BLaER1 treated with 17β-estradiol and CSF1 and Interleukin-3, amounts not matched to agents 10 nM and 100 nM (cell line): ENCODE data around the gene F8A2.
"Not testable (repeated sequence)": the region's sequence is repeated elsewhere in the genome, so short reads cannot be mapped to it uniquely, and the experiment has no call there.

Source experiments
- H3K27ac ChIP-seq, 11 experiments: shearing (Covaris generic); formaldehyde crosslinking; 2 replicates each; pipeline ENCODE4 v1.8.1; 2022
- H3K27me3 ChIP-seq, 11 experiments: shearing (Covaris generic); formaldehyde crosslinking; 2 replicates each; pipeline ENCODE4 v1.8.1; 2022
- H3K36me3 ChIP-seq, 11 experiments: shearing (Covaris generic); formaldehyde crosslinking; 2 replicates each; pipeline ENCODE4 v1.8.1; 2022
- H3K4me1 ChIP-seq, 10 experiments: shearing (Covaris generic); formaldehyde crosslinking; 2 replicates each; pipeline ENCODE4 v1.8.1; 2022
- H3K4me2 ChIP-seq, 11 experiments: shearing (Covaris generic); formaldehyde crosslinking; 2 replicates each; pipeline ENCODE4 v1.8.1; 2022
- H3K4me3 ChIP-seq, 10 experiments: shearing (Covaris generic); formaldehyde crosslinking; 2 replicates each; pipeline ENCODE4 v1.8.1; 2022
- H3K9ac ChIP-seq, 11 experiments: shearing (Covaris generic); formaldehyde crosslinking; 2 replicates each; pipeline ENCODE4 v1.8.1; 2022
- H3K9me3 ChIP-seq, 11 experiments: shearing (Covaris generic); formaldehyde crosslinking; replicated peaks in 1 of 11; 2 replicates each; pipeline ENCODE4 v1.8.1; 2022
- H4K20me1 ChIP-seq, 11 experiments: shearing (Covaris generic); formaldehyde crosslinking; 2 replicates each; pipeline ENCODE4 v1.8.1; 2022
- Cebpa-rat ChIP-seq, 11 experiments: shearing (Covaris generic); IDR thresholded peaks; 2 replicates each; pipeline ENCODE4 v1.8.1; 2022

The F8A2 gene

DNA sequence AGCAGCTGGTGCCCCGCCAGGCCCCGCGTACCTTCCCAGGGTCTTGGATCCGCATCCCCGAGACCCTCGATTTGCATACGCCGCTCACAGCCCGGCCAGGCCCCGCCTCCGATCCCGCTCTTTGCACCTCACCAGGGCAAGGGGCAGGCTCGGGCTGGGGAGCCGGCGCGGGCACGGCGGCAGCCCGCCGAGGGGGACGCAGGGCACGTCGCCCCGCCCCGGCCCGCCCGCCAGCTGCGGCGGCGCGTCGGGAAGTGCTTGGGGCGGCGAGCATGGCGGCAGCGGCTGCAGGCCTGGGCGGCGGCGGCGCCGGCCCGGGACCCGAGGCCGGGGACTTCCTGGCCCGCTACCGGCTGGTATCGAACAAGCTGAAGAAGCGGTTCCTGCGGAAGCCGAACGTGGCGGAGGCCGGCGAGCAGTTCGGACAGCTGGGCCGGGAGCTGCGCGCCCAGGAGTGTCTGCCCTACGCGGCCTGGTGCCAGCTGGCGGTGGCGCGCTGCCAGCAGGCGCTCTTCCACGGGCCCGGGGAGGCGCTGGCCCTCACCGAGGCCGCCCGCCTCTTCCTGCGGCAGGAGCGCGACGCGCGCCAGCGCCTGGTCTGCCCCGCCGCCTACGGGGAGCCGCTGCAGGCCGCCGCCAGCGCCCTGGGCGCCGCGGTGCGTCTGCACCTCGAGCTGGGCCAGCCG lies at the start of gene F8A2:
Gene F8A2 (plus strand): TSS at position 253 of the 686 bp plus-strand sequence. CDS start 20 bp downstream, at position 273.
- H3K36me3 ChIP-seq, H4K20me1 ChIP-seq, H3K4me1 ChIP-seq, H3K27ac ChIP-seq, H3K9ac ChIP-seq, H3K9me3 ChIP-seq, H3K4me2 ChIP-seq, H3K4me3 ChIP-seq, H3K27me3 ChIP-seq: not testable (repeated sequence)

DNA sequence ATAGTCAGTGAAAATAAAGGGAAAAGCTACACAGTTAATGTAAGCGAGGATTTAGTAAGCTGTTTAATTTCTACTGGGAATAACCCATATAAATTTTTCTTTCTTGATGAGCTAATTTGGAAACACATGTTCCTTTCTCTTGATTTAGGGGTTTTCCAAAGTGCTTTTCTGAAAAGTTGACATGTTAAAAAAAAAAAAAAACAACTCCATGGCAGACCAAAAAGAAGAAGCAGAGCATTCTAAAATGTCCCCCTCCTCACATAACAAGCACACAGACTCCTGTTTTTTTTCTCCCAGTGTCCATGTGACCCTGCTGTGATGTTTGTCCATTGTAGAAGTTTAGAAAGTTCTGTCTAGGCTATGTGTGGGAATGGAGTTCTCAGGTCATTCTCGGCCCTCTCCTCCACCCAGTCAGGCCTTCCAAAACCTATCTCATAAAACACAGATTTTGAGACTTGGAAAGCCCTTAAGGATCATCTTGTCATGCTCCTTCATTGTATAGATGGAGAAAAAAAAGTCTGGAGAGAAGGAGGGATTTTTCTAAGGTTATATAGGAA lies 48.3 kb upstream of the F8A2 start:
- peak overlapping the region in 2 of 10 experiments; percentile 3 to 33; a peak in 1 of 20 replicates for H3K4me3 ChIP-seq
- H3K4me1 ChIP-seq: peaks cover 0 to 21% (median 0%) of the 10 kb centered on the region in 10 experiments; a peak in 4 of 20 replicates
- peaks cover 5 to 60% (median 48%) of the 10 kb centered on the region in 11 experiments; a peak in 19 of 22 replicates for H3K27me3 ChIP-seq
- peaks cover 0 to 5% (median under 1%) of the 10 kb centered on the region in 11 experiments; a peak in 3 of 22 replicates for H3K9me3 ChIP-seq
- no peaks in the 10 kb centered on the region; a peak in 1 of 22 replicates for H4K20me1 ChIP-seq
- H3K27ac ChIP-seq: peak overlapping the region in 1 of 11 experiments; percentile 21; a peak in 1 of 22 replicates
- peak overlapping the region in 2 of 11 experiments; percentile 61 to 70; a peak in 5 of 22 replicates for H3K4me2 ChIP-seq
- peak overlapping the region in 1 of 11 experiments; percentile 43; a peak in 2 of 22 replicates for H3K9ac ChIP-seq
- TF ChIP-seq Cebpa-rat (IDR thresholded peaks at IDR 0.05): no peak
- no peaks in the 10 kb centered on the region for H3K36me3 ChIP-seq

DNA sequence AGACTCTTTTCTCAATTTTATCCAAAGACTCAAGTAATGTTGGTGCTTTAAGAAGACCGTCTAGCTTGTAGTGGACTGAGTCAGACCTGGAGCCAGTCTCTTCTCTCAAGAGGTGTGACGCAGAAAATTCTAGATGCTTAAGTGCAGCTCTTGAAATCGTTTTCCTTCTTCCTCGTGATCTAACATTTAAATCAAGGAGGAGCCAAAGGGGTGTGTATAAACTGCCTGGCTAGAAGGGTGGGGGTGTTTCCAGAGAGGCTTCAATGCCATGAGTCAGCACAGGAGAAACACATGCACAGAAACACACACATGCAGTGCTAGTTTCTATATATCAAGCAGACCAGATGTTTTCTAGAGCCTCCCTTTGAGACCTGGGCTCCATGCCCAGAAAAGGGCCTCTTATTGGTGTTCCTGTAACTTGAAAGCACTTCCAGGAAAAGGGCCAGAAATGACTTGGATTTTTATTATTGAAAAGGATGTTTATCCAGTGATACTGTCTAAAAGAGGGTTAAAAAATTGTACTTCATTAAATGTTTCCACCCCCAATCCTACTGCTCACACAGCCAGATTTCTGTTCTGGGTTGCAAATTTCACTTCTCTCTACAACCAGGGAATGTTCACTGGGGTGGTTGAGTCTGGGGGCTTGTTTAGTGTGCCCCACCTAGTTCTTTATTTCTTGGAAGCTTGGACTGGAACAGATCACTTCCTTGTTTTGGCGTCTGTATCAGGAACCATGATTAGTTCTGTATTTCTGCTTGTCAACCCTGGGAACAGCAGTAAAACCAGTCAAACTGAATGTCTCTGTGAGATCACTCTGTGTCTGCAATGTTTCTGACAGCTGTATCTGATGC lies 47.2 kb upstream of the F8A2 start, which contains the start of gene CLIC2:
Gene CLIC2 (minus strand): TSS at position 129 of the 851 bp plus-strand sequence. CDS start 187 bp downstream, outside the sequence.
- H3K4me2 ChIP-seq: peak within 1 kb of the TSS in 4 of 11 experiments; percentile 25 to 70 (median 46); a peak in 6 of 22 replicates
- H3K27me3 ChIP-seq: peaks cover 2 to 54% (median 46%) of the 10 kb centered on the region in 11 experiments; a peak in 19 of 22 replicates
- no peak for TF ChIP-seq Cebpa-rat (IDR thresholded peaks at IDR 0.05)
- H3K27ac ChIP-seq: peak within 1 kb of the TSS in 3 of 11 experiments; percentile 21 to 43 (median 26); a peak in 4 of 22 replicates
- no peaks in the 10 kb centered on the region for H3K36me3 ChIP-seq
- H3K4me3 ChIP-seq: peak within 1 kb of the TSS in 2 of 10 experiments; percentile 3 to 33; a peak in 1 of 20 replicates
- no peaks in the 10 kb centered on the region; a peak in 1 of 22 replicates for H4K20me1 ChIP-seq
- peak within 1 kb of the TSS in 1 of 11 experiments; percentile 43; a peak in 2 of 22 replicates for H3K9ac ChIP-seq
- H3K9me3 ChIP-seq: no peaks in the 10 kb centered on the region
- peaks cover 0 to 21% (median 0%) of the 10 kb centered on the region in 10 experiments; a peak in 4 of 20 replicates for H3K4me1 ChIP-seq

DNA sequence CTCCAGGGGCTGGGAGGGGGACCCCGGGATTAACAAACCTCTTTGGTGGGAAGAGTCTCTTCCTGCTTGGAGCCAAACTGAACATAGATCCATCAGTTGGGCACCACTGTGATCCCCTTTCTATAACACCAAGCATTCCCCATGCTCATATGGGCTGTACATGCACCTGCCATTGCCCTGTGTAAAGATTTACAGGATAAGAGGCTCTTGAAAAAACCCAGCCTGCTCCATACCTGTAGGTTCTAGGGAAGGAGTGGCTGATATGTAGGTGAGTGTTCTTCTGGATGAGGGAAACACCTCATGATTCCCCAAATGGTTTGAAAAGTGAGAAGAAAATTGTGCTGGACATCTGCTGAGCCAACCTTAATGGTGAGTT lies 46.6 kb upstream of the F8A2 start:
- not testable (repeated sequence) for H3K4me3 ChIP-seq, H3K9ac ChIP-seq, H3K9me3 ChIP-seq, H3K36me3 ChIP-seq, H4K20me1 ChIP-seq, H3K27ac ChIP-seq
- Histone ChIP-seq H3K4me2 (peak overlapping the region in 3 of 11 experiments; percentile 25 to 70 (median 61); a peak in 5 of 22 replicates), H3K27me3 (peaks cover 0 to 50% (median 44%) of the 10 kb centered on the region in 11 experiments; a peak in 19 of 22 replicates), H3K4me1 (peaks cover 0 to 21% (median 0%) of the 10 kb centered on the region in 10 experiments; a peak in 4 of 20 replicates)

DNA sequence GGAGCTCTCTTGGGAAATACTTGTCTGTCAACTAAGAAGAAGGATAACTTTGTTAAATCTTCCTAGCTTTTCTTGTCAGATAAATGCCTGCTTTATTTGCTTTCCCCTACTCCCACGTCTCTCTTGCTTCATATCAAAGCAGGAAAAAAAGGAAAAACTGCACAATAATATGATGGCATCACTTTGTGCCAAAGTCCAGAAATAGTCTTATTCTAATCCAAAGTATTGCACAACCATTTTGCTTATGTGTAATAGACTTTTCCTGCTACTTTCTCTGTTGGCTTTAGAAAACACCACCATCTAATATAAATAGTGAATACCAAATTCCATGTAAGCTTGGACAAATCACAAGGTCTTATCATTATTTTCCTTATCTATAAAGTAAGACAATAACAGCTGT lies 36.2 kb upstream of the F8A2 start:
- H4K20me1 ChIP-seq, H3K4me1 ChIP-seq, H3K27me3 ChIP-seq, H3K4me3 ChIP-seq, H3K27ac ChIP-seq, H3K9ac ChIP-seq, H3K9me3 ChIP-seq, H3K36me3 ChIP-seq, H3K4me2 ChIP-seq: not testable (repeated sequence)

DNA sequence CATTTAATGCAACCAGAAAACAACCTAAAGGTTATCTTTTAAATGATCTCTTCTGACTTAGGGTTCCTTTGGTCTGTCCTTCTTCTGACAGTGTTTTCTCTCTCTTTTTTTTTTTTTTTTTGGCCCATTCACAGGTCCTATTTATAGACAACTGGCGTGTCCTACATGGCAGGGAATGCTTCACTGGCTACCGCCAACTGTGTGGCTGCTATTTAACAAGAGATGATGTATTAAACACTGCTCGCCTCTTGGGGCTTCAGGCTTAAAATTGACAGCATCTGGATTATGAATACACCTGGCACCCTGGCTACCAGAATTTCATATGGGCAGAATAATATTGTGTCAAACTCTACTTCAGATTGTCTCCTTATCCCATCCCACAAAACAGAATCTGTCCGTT lies 32.4 kb upstream of the F8A2 start:
- not testable (repeated sequence) for H3K4me3 ChIP-seq, H3K9ac ChIP-seq, H3K27me3 ChIP-seq, H4K20me1 ChIP-seq, H3K27ac ChIP-seq, H3K4me1 ChIP-seq, H3K36me3 ChIP-seq, H3K4me2 ChIP-seq, H3K9me3 ChIP-seq

DNA sequence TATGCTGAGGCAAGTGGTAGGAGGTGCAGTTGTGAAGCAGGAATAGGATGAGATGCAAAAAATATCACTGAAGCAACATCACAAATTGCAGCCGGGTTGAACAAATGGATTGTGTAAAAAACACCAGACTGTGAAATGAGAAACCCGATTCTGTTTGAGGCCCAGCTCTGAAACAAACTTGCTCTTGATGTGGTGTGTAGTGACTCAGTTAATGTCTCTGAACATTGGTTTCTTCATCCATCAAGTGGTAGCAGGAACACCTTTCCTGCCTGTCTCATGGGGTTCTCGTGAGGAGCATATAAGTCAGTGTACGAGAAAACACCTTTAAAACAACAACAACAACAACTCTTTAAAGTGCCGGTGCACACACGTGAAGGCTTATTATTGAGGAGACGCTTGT lies 18.2 kb upstream of the F8A2 start:
- H3K9me3 ChIP-seq, H3K4me2 ChIP-seq, H3K4me1 ChIP-seq, H3K27me3 ChIP-seq, H4K20me1 ChIP-seq, H3K36me3 ChIP-seq, H3K27ac ChIP-seq, H3K9ac ChIP-seq, H3K4me3 ChIP-seq: not testable (repeated sequence)

DNA sequence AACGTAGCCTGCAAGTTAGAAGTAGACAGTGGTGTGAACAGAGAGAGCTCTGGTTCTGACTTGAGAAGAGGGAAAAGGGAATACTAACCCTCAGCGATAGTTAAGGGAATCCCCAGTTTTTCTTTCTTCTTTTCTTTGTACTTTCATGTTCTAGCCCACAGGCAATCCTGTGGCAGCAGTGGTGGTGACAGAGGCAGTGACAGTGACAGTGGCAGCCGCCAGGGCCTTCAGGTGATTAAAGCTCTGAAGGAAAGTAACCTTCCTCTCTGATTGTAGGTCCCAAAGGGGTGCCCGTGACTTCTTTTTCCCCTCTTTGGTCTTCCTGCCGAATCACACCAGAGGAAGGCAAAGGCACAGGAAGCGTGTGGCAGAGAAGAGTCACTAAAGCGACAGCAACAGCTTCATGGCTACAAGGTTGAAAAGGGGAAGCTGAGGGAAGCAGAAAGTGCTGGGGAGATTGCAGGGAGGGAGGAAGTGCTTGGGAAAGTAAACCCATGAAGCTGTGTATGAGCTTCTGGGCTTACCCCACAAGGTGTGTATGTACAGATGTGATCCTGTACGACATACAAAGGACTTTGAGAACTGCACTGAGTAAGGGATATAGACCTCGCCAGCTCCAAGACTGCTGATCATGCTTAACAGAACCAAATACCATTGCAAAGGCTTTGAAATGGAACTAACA lies 8.0 kb upstream of the F8A2 start:
- H3K4me3 ChIP-seq, H3K27me3 ChIP-seq, H3K9ac ChIP-seq: not testable (repeated sequence)

DNA sequence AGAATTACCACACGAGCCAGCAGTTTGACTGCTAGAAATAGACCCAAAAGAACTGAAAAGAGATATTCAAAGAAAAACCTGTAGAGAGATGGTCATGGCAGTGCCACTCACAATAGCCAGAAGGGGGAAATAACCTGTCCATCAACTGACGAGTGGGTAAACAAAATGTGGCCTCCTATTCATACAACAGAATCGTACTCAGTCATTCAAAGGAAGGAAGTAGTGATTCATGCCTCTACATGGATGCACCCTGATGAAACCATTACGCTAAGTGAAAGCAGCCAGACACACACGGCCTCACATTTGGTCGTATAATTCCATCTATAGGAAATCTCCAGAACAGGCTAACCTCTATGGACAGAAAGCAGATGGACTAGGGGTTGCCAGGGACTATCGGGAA lies 2.1 kb upstream of the F8A2 start:
- not testable (repeated sequence) for H3K9ac ChIP-seq, H4K20me1 ChIP-seq, H3K27ac ChIP-seq, H3K36me3 ChIP-seq, H3K4me2 ChIP-seq, H3K27me3 ChIP-seq, H3K4me1 ChIP-seq, H3K9me3 ChIP-seq, H3K4me3 ChIP-seq

More for the DNA sequence above, 8.0 kb upstream of the F8A2 start:
- not testable (repeated sequence) for H3K4me2 ChIP-seq, H4K20me1 ChIP-seq, H3K36me3 ChIP-seq, H3K9me3 ChIP-seq, H3K4me1 ChIP-seq, H3K27ac ChIP-seq

DNA sequence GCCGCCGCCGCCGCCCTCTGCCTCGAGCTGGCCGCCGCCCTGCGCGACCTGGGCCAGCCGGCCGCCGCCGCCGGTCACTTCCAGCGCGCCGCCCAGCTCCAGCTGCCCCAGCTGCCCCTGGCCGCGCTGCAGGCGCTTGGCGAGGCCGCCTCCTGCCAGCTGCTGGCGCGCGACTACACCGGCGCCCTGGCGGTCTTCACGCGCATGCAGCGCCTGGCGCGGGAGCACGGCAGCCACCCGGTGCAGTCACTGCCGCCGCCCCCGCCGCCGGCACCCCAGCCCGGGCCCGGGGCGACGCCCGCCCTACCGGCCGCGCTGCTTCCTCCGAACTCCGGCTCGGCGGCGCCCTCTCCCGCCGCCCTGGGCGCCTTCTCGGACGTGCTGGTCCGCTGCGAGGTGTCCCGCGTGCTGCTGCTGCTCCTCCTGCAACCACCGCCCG lies 653 bp downstream of the F8A2 start:
- not testable (repeated sequence) for H3K9ac ChIP-seq, H4K20me1 ChIP-seq, H3K36me3 ChIP-seq, H3K27me3 ChIP-seq, H3K4me2 ChIP-seq, H3K27ac ChIP-seq, H3K4me3 ChIP-seq, H3K4me1 ChIP-seq
- peaks cover 0 to 10% (median 6%) of the 10 kb centered on the region in 11 experiments; a peak in 7 of 22 replicates for H3K9me3 ChIP-seq
